Astrocyte of the spinal cord (primary cell): Measurements from ENCODE around the gene TOP2B.

Experiments
- DNase-seq: peaks from one replicate; pipeline ENCODE4 v3.0.0; 2011; ENCODE audit warnings: low read depth, low spot score
- H3K4me3 ChIP-seq: 2 replicates; pipeline ENCODE4 v1.5.1; 2011; ENCODE audit warnings: low read depth, mild to moderate bottlenecking, low read length, moderate library complexity
- CTCF ChIP-seq: IDR thresholded peaks from 2 replicates; pipeline ENCODE4 v1.5.1; 2012; ENCODE audit warnings: low read depth, mild to moderate bottlenecking, low read length, inconsistent platforms
- in situ Hi-C: cut with HindIII; loops from 2 replicates; pipeline ENCODE4 v1.10.0; 2017; ENCODE audit warnings: low sequenced_read_pairs

The TOP2B gene

GRCh38 chr3:25654576-25654975 is 10.1 kb downstream of the TOP2B start:
- DNase-seq = no peak
- H3K4me3 ChIP-seq = no peak overlapping the region
- TF ChIP-seq CTCF = no peak
- in situ Hi-C loops = no loop called here

GRCh38 chr3:25653322-25653721 is 11.4 kb downstream of the TOP2B start:
- H3K4me3 ChIP-seq = no peak overlapping the region
- no peak for TF ChIP-seq CTCF
- DNase-seq = no peak
- in situ Hi-C loops = no loop called here

GRCh38 chr3:25652921-25653320 is 11.8 kb downstream of the TOP2B start:
- no peak for TF ChIP-seq CTCF
- no peak for DNase-seq
- in situ Hi-C loops = no loop called here
- H3K4me3 ChIP-seq = no peak overlapping the region

GRCh38 chr3:25648925-25649830 is 15.5 kb downstream of the TOP2B start:
- no peak for DNase-seq
- in situ Hi-C loops = no loop called here
- H3K4me3 ChIP-seq = no peak overlapping the region
- TF ChIP-seq CTCF = no peak

GRCh38 chr3:25648107-25648535 is 16.6 kb downstream of the TOP2B start:
- DNase-seq = peak; percentile 84
- in situ Hi-C loops = no loop called here
- no peak overlapping the region for H3K4me3 ChIP-seq
- TF ChIP-seq CTCF = peak; percentile 95

- H3K4me3 ChIP-seq = no peak overlapping the region
- TF ChIP-seq CTCF = no peak
- in situ Hi-C loops = no loop called here
- DNase-seq = no peak
Measured at GRCh38 chr3:25635038-25635437, 29.7 kb downstream of the TOP2B start.
